Mammary epithelial cell (primary cell): ENCODE data around the gene ANKRD31.
"Not testable (repeated sequence)": the region's sequence is repeated elsewhere in the genome, so short reads cannot be mapped to it uniquely, and the experiment has no call there.

Source experiments
- CTCF ChIP-seq, 2 donors: IDR thresholded peaks in 1 of 2; conservative IDR thresholded peaks in 1 of 2; 2 replicates each; pipeline ENCODE4 v1.5.1; 2011 to 2012; ENCODE audit warnings: inconsistent platforms in 2 of 2, low read length in 2 of 2, mild to moderate bottlenecking in 2 of 2, control low read depth in 1 of 2, low read depth in 1 of 2; ENCODE audit not compliant: insufficient read depth in 1 of 2; ENCODE audit errors: extremely low read depth in 1 of 2
- EZH2 ChIP-seq: IDR thresholded peaks from 2 replicates; pipeline ENCODE4 v1.6.1; 2012; ENCODE audit warnings: low read length, inconsistent platforms, borderline replicate concordance

- not testable (repeated sequence) for TF ChIP-seq CTCF (conservative IDR thresholded peaks at IDR 0.05 in 1 of 2, IDR thresholded peaks at IDR 0.05 in 1 of 2; ENCODE audit: extremely low read depth in 1 of 2, insufficient read depth in 1 of 2, low read depth in 1 of 2, low read length in 2 of 2); EZH2
Measured at GRCh38 chr5:75161508-75161907, 75.2 kb downstream of the ANKRD31 start.
